ENCODE results near the gene ZCCHC10.

DNA sequence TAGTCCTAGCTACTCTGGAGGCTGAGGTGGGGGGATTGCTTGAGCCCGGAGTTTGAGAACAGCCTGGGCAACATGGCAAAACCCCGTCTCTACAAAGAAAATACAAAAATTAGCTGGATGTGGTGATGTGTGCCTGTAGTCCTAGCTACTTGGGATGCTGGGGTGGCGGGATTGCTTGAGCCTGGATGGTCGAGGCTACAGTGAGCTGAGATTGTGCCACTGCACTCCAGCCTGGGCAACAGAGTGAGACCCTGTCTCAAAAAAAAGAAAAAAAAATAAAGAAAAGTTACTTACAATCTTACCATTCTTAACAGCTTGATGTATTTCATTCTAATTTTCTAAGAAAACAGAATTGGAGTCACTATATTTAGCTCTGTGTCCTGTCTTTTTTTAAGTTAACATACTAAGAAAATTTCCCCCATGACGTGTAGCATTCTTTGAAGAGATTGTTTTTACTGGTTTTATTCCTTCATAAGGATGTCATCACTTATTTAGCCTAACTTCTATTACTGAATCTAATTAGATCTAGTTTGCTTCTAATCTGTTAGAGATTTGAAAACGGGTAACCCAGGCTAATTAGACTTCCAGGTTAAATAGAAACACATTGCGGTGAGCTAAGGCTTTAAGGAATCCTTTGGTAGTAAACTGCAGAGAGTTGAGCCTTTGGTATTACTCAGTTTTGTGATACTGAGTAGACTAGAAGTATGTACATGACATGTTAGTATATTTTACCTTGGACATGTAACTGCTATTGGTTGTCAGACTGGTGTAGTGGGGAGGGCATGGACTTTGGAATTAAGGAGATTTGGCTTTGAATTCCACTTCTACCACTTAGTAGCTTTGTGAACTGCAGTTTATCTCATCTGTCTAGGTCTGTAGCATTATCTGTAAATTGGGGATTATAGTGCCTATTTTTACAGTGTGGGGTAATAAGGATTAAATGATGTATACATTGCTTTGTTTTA lies 49.5 kb upstream of the ZCCHC10 start:
- TF ChIP-seq RFX5 (IDR thresholded peaks at IDR 0.05; ENCODE audit: low read depth, low read length) (no peak), GABPA (tag; conservative IDR thresholded peaks at IDR 0.05; ENCODE audit: low read depth) (no peak), RBM34 (IDR thresholded peaks at IDR 0.05; ENCODE audit: borderline replicate concordance, insufficient read depth, low read length) (no peak), ZBTB7A (IDR thresholded peaks at IDR 0.05; ENCODE audit: borderline replicate concordance, control insufficient read depth, low read depth, low read length) (no peak)
